T47D (cell line): Measurements from ENCODE around the gene LTA.

Experiments
- DNase-seq, 2 experiments: peaks; one replicate each; pipeline versions ENCODE4 v3.0.0 to v3.0.0-alpha.2; 2011 to 2012; ENCODE audit warnings: low read depth in 1 of 2, low spot score in 1 of 2
- JUND ChIP-seq: IDR thresholded peaks from 2 replicates; pipeline ENCODE4 v1.6.1; 2012; ENCODE audit warnings: low read depth
- in situ Hi-C: cut with HindIII; loops from 2 replicates; pipeline ENCODE4 v1.10.0; 2016; ENCODE audit warnings: low sequenced_read_pairs, low pct_unique_long_range_greater_than_20kb

The LTA gene

DNA sequence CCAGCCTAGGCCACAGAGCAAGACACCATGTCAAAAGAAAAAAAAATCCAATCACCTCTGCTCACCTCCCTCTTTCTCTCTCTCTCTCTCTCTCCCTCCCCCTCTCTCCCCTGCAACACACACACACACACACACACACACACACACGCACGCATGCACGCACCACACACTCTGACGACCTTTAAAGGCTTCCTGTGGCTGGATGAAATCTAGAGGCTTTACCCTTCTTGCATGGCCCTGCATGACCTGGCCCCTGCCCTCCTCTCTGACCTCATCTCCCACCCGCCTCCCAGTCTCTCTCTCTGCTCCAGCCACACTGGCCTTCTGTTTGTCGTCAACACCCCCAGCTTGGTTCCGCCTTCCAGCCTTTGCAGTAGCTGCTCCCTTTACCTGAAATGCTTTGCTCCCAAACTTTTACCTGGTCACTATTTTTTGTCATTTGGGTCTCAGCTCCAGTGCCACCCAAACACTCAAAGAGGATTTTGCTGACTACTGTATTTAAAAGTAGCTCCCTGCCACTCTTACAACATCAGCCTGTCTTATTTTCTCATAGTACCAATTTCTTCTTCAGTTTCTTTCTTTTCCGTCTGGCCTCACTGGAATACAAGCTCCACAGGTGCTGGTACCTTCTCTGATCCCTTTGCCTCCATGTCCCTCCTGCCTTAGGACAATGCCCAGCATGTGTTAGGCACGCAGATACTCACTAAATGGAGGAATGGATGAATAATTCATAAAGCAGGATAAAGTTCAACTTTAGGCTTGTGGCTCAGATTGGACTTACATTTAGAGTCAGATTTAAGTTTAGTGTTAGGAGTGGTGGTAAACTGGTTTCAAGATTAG, 4.3 kb upstream of the LTA start:
- TF ChIP-seq JUND = no peak
- in situ Hi-C loops = no loop called here

DNA sequence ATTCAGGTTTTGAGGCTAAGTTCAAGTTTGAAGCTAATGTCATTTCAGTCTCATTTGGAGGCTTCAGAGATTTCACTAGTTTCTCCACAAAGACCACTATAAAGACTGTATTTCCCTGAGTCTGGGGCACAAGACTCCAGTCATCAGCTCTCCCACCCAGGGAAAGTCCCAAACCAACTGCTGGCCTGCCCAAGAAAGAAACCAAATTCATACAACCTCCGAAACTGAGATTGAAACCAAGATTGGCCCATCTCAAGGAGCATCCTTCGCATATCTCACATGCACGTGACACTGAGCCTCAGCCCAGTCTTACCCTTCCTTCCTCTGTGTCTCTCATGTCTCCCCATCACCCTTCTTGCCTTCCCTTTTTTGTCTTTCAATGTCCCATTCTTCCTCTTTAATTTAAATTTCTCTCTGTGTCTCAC, 3.5 kb upstream of the LTA start:
- in situ Hi-C loops = no loop called here
- TF ChIP-seq JUND = no peak
- DNase-seq = no peak

More for the DNA sequence above, 4.3 kb upstream of the LTA start:
- no peak for DNase-seq

GRCh38 chr6:31569861-31570536, 2.1 kb upstream of the LTA start:
- no peak for TF ChIP-seq JUND
- DNase-seq = no peak
- in situ Hi-C loops = no loop called here

GRCh38 chr6:31573239-31574105, 1.4 kb downstream of the LTA start:
- DNase-seq = no peak
- in situ Hi-C loops = no loop called here
- no peak for TF ChIP-seq JUND

- no peak for TF ChIP-seq JUND
- in situ Hi-C loops = no loop called here
- no peak for DNase-seq
Measured at GRCh38 chr6:31574106-31575061, 2.3 kb downstream of the LTA start.

DNA sequence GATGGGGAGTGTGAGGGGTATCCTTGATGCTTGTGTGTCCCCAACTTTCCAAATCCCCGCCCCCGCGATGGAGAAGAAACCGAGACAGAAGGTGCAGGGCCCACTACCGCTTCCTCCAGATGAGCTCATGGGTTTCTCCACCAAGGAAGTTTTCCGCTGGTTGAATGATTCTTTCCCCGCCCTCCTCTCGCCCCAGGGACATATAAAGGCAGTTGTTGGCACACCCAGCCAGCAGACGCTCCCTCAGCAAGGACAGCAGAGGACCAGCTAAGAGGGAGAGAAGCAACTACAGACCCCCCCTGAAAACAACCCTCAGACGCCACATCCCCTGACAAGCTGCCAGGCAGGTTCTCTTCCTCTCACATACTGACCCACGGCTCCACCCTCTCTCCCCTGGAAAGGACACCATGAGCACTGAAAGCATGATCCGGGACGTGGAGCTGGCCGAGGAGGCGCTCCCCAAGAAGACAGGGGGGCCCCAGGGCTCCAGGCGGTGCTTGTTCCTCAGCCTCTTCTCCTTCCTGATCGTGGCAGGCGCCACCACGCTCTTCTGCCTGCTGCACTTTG, 3.3 kb downstream of the LTA start, which contains the start of gene TNF:
Gene TNF (plus strand): TSS at position 231 of the 567 bp plus-strand sequence. CDS start 177 bp downstream, at position 408.
- peak; percentile 68 for DNase-seq
- in situ Hi-C loops = no loop called here
- no peak for TF ChIP-seq JUND

GRCh38 chr6:31575952-31576685, 4.0 kb downstream of the LTA start:
- in situ Hi-C loops = no loop called here
- TF ChIP-seq JUND = no peak
- DNase-seq = no peak

DNA sequence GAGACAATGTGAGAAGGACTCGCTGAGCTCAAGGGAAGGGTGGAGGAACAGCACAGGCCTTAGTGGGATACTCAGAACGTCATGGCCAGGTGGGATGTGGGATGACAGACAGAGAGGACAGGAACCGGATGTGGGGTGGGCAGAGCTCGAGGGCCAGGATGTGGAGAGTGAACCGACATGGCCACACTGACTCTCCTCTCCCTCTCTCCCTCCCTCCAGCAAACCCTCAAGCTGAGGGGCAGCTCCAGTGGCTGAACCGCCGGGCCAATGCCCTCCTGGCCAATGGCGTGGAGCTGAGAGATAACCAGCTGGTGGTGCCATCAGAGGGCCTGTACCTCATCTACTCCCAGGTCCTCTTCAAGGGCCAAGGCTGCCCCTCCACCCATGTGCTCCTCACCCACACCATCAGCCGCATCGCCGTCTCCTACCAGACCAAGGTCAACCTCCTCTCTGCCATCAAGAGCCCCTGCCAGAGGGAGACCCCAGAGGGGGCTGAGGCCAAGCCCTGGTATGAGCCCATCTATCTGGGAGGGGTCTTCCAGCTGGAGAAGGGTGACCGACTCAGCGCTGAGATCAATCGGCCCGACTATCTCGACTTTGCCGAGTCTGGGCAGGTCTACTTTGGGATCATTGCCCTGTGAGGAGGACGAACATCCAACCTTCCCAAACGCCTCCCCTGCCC, 4.9 kb downstream of the LTA start:
- no peak for TF ChIP-seq JUND
- no peak for DNase-seq
- in situ Hi-C loops = no loop called here

DNA sequence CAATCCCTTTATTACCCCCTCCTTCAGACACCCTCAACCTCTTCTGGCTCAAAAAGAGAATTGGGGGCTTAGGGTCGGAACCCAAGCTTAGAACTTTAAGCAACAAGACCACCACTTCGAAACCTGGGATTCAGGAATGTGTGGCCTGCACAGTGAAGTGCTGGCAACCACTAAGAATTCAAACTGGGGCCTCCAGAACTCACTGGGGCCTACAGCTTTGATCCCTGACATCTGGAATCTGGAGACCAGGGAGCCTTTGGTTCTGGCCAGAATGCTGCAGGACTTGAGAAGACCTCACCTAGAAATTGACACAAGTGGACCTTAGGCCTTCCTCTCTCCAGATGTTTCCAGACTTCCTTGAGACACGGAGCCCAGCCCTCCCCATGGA, 5.5 kb downstream of the LTA start:
- DNase-seq = no peak
- in situ Hi-C loops = no loop called here
- TF ChIP-seq JUND = no peak
